ENCODE data around the gene NDUFA13. TPM values are rescaled to one million over a fixed set of nuclear protein-coding genes. Genes with fewer than 3 reads are reported as not detected.

NDUFA13 gene
- total and polyA plus RNA-seq, 2 experiments from 2014 or later: 119 to 843 TPM

DNA sequence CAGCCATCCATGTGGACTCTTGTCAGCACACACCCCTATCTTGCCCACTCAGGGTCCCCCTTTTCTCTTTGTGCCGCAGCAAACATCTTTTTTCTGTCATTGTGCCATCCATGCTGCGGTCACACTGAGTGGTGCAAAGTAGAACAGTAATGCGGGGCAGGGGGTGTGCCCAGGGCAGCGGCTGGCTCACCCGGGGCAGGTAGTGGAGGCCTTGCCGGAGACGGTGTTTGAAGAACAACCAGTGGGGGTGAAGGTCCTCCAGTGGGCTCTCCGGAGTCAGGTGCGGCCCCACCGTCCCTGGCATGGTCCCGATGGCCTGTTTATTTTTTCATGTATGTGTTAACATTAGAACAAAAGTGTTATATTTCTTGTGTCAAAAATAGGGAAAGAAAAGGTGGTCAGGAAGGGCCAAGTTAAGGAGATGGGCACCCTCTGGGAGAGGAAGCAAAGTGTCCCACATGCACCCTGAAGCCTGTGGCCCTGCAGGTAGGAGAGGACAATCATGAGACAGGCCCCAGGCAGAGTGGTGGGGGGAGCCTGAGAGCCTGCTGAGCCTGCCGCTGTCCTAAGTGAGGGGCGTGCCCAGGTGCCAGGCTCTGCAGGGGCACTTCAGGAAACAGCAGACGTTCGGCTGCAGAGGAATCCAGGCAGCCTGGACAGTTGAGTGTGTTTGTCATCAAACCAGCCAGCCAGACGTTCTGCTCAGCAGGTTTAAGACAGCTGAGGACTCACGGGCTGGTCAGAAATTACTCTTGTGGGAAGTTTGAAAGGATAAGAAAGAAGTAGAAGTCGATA lies 13.0 kb upstream of the NDUFA13 start:
- no peaks in the 10 kb centered on the region for H3K4me1 ChIP-seq (ENCODE audit: low read depth)

GRCh38 chr19:19504754-19505668 lies 11.0 kb upstream of the NDUFA13 start:
- no peaks in the 10 kb centered on the region for H3K9me3 ChIP-seq (ENCODE audit: low read depth)
- no peak for DNase-seq (ENCODE audit: low read depth in 1 of 2, low spot score in 1 of 2)
- TF ChIP-seq CTCF (IDR thresholded peaks at IDR 0.05; ENCODE audit: low read depth, low read length): no peak
- H3K4me3 ChIP-seq: no peak overlapping the region
- no peaks in the 10 kb centered on the region for H3K27me3 ChIP-seq
- peaks cover 44% of the 10 kb centered on the region for H3K36me3 ChIP-seq
- H3K4me1 ChIP-seq (ENCODE audit: low read depth): no peaks in the 10 kb centered on the region
- H3K27ac ChIP-seq: no peak overlapping the region

More for the DNA sequence above, 13.0 kb upstream of the NDUFA13 start:
- Histone ChIP-seq H3K36me3 (peaks cover 54% of the 10 kb centered on the region), H3K9me3 (ENCODE audit: low read depth) (no peaks in the 10 kb centered on the region), H3K27ac (no peak overlapping the region), H3K27me3 (no peaks in the 10 kb centered on the region), H3K4me3 (no peak overlapping the region)
- no peak for TF ChIP-seq CTCF (IDR thresholded peaks at IDR 0.05; ENCODE audit: low read depth, low read length)
- DNase-seq (ENCODE audit: low read depth in 1 of 2, low spot score in 1 of 2): no peak

- Histone ChIP-seq H3K4me1 (ENCODE audit: low read depth) (no peaks in the 10 kb centered on the region), H3K27ac (no peak overlapping the region), H3K36me3 (peaks cover 42% of the 10 kb centered on the region), H3K4me3 (no peak overlapping the region), H3K9me3 (ENCODE audit: low read depth) (no peaks in the 10 kb centered on the region), H3K27me3 (no peaks in the 10 kb centered on the region)
- DNase-seq (ENCODE audit: low read depth in 1 of 2, low spot score in 1 of 2): no peak
- TF ChIP-seq CTCF (IDR thresholded peaks at IDR 0.05; ENCODE audit: low read depth, low read length): no peak
Observed at GRCh38 chr19:19505669-19506326, 10.2 kb upstream of the NDUFA13 start.

DNA sequence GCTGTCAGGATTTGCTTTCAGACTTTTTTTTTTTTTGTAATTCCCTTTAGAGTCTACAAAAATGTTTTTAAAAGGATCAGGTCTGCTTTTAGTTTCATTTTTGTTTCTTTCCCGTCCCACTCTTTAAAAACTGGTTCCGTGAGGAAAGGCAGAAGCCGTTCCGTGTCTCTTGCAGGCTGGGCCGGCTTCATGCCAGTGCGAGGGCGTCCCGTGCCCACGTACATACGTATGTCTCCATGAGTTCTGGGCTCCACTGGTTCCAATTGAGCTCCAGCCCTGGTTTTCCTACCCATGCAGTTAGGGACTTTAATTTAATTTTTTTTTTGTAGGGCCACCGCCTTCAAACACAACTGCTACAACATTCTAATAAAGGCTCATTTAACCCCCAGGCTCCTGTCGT lies 9.4 kb upstream of the NDUFA13 start:
- no peak for TF ChIP-seq CTCF (IDR thresholded peaks at IDR 0.05; ENCODE audit: low read depth, low read length)
- H3K4me3 ChIP-seq: no peak overlapping the region
- no peak overlapping the region for H3K27ac ChIP-seq
- DNase-seq (ENCODE audit: low read depth in 1 of 2, low spot score in 1 of 2): no peak
- H3K27me3 ChIP-seq: no peaks in the 10 kb centered on the region
- H3K36me3 ChIP-seq: peaks cover 39% of the 10 kb centered on the region
- no peaks in the 10 kb centered on the region for H3K9me3 ChIP-seq (ENCODE audit: low read depth)
- H3K4me1 ChIP-seq (ENCODE audit: low read depth): no peaks in the 10 kb centered on the region

DNA sequence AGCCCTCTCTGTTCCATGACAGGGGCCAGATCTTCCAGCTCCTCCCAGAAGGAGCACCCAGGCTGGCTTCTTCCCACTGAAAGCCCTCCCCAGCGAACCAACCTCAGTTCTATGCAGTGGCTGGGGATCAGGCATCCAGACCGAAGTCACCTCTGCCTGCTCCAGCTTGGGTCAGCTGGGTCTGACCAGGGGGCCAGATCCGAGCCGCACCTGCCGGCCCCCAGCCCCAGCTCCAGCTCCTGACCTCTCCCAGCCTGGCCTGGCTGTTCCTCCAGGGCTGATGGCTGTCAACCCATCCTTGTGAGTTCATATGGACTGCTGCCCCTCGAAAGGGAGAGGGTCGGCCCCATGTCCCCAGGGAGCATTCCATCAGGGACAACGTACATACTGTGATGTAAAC lies 8.7 kb upstream of the NDUFA13 start:
- DNase-seq (ENCODE audit: low read depth in 1 of 2, low spot score in 1 of 2): no peak
- Histone ChIP-seq H3K27me3 (no peaks in the 10 kb centered on the region), H3K4me3 (no peak overlapping the region), H3K9me3 (ENCODE audit: low read depth) (no peaks in the 10 kb centered on the region), H3K27ac (no peak overlapping the region), H3K4me1 (ENCODE audit: low read depth) (no peaks in the 10 kb centered on the region), H3K36me3 (peaks cover 32% of the 10 kb centered on the region)
- TF ChIP-seq CTCF (IDR thresholded peaks at IDR 0.05; ENCODE audit: low read depth, low read length): no peak

Measured in cardiac muscle cell (in vitro differentiated cells and primary cell).